WTC11 (cell line): ENCODE data around the gene VAMP1.
"Not testable (repeated sequence)": the region's sequence is repeated elsewhere in the genome, so short reads cannot be mapped to it uniquely, and the experiment has no call there.

ENCODE experiments used
- ETV6 ChIP-seq: sonication (generic); formaldehyde crosslinking; IDR thresholded peaks from 2 replicates; pipeline ENCODE4 v1.8.1; 2022; ENCODE audit warnings: mild to moderate bottlenecking, missing genetic modification reagents
- TF ChIP-seq, protein P1 (sequence below): fragments of 200-600 bp; IDR thresholded peaks from 2 replicates; pipeline ENCODE4 v1.8.0; 2022; ENCODE audit warnings: antibody characterized with exemption
- TF ChIP-seq, protein P2 (sequence below): sonication (generic); formaldehyde crosslinking; IDR thresholded peaks from 2 replicates; pipeline ENCODE4 v1.8.1; 2022; ENCODE audit warnings: low read depth, missing genetic modification reagents, borderline replicate concordance
- TF ChIP-seq, protein P3 (sequence below): fragments of 250-450 bp; sonication (Bioruptor Pico); IDR thresholded peaks from 2 replicates; pipeline ENCODE4 v1.9.0; 2021; ENCODE audit warnings: mild to moderate bottlenecking

DNA sequence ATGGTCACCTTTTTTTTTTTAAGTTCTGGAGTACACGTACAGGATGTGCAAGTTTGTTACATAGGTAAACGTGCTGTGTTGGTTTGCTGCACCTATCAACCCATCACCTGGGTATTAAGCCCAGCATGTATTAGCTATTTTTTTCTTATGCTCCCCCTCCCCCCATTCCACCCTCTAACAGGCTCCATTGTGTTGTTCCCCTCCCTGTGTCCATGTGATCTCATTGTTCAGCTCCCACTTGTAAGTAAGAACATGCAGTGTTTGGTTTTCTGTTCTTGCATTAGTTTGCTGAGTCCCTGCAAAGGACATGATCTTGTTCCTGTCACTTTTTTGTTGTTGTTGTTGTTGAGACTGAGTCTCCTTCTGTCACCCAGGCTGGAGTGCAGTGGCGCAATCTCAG is 26.8 kb upstream of the VAMP1 start:
- TF ChIP-seq ETV6 (CRISPR knock-in tag) = not testable (repeated sequence)
- TF ChIP-seq, protein P1, sequence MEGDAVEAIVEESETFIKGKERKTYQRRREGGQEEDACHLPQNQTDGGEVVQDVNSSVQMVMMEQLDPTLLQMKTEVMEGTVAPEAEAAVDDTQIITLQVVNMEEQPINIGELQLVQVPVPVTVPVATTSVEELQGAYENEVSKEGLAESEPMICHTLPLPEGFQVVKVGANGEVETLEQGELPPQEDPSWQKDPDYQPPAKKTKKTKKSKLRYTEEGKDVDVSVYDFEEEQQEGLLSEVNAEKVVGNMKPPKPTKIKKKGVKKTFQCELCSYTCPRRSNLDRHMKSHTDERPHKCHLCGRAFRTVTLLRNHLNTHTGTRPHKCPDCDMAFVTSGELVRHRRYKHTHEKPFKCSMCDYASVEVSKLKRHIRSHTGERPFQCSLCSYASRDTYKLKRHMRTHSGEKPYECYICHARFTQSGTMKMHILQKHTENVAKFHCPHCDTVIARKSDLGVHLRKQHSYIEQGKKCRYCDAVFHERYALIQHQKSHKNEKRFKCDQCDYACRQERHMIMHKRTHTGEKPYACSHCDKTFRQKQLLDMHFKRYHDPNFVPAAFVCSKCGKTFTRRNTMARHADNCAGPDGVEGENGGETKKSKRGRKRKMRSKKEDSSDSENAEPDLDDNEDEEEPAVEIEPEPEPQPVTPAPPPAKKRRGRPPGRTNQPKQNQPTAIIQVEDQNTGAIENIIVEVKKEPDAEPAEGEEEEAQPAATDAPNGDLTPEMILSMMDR = not testable (repeated sequence)
- TF ChIP-seq, protein P2, sequence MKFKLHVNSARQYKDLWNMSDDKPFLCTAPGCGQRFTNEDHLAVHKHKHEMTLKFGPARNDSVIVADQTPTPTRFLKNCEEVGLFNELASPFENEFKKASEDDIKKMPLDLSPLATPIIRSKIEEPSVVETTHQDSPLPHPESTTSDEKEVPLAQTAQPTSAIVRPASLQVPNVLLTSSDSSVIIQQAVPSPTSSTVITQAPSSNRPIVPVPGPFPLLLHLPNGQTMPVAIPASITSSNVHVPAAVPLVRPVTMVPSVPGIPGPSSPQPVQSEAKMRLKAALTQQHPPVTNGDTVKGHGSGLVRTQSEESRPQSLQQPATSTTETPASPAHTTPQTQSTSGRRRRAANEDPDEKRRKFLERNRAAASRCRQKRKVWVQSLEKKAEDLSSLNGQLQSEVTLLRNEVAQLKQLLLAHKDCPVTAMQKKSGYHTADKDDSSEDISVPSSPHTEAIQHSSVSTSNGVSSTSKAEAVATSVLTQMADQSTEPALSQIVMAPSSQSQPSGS = not testable (repeated sequence)
- TF ChIP-seq, protein P3, sequence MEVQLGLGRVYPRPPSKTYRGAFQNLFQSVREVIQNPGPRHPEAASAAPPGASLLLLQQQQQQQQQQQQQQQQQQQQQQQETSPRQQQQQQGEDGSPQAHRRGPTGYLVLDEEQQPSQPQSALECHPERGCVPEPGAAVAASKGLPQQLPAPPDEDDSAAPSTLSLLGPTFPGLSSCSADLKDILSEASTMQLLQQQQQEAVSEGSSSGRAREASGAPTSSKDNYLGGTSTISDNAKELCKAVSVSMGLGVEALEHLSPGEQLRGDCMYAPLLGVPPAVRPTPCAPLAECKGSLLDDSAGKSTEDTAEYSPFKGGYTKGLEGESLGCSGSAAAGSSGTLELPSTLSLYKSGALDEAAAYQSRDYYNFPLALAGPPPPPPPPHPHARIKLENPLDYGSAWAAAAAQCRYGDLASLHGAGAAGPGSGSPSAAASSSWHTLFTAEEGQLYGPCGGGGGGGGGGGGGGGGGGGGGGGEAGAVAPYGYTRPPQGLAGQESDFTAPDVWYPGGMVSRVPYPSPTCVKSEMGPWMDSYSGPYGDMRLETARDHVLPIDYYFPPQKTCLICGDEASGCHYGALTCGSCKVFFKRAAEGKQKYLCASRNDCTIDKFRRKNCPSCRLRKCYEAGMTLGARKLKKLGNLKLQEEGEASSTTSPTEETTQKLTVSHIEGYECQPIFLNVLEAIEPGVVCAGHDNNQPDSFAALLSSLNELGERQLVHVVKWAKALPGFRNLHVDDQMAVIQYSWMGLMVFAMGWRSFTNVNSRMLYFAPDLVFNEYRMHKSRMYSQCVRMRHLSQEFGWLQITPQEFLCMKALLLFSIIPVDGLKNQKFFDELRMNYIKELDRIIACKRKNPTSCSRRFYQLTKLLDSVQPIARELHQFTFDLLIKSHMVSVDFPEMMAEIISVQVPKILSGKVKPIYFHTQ (CRISPR knock-in tag) = not testable (repeated sequence)
